GM18907 (cell line): ENCODE measurements around the gene SLC35F4.
"Not testable (repeated sequence)": the region's sequence is repeated elsewhere in the genome, so short reads cannot be mapped to it uniquely, and the experiment has no call there.

Source experiments
- ATAC-seq: cut with Tn5 transposase; IDR thresholded peaks from one replicate; pipeline ENCODE4 v1.9.1; 2021; ENCODE audit warnings: mild to moderate bottlenecking, moderate library complexity; ENCODE audit not compliant: unreplicated experiment

The SLC35F4 gene

DNA sequence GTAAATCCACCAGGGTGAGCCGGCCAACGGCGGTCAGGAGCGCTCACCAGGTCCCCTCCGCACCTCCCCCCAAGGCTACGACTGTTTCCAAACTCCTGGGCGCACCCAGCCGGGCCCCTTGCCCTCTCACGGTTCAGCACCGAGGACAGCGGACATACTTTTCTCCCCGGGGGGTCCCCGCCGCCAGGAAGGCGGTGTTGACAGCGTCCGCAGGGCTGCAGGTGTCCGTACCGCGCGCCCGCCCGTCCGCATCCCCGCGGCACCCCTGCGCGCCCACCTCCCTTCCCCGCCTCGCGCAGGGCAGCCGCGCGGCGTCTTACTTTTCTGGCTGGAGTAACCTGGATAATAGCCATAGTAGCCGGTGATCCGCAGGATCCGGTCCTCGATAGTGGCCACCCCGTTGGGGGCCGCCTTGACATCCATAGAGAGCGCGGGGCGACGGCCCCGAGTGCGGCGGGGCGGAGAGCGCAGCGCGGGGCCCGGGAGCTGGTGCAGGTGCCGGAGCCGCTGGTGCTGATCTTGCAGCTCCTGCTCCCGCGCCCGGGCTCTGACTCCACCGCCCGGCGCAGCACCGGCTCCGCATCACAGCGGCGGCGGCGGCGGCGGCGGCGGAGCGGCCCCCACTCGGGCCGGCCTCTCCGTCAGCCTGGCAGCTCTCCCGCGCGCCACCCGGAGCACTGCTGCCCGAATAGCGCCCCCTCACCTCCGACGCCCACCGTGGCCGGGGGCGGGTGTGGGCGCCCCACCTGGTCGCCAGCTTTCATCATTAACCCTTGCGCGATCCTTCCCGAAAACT is at the start of gene SLC35F4:
SLC35F4 (minus strand) TSS at position 690 of the 796 bp plus-strand sequence.
- ATAC-seq = no peak

DNA sequence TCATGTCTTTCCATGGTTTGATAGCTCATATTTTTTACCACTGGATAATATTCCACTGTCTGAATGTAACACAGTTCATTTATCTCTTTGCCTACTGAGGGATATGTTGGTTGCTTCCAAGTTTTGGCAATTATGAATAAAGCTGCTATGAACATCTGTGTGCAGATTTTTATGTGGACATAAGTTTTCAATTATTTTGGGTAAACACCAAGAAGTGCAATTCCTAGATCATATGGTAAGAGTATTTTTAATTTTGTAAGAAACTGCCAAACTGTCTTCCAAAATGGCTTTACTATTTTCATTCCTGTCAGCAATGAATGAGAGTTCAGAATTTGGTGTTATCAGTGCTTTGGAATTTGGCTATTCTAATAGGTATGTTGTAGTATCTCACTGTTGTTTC is 43.7 kb upstream of the SLC35F4 start:
- ATAC-seq = no peak

DNA sequence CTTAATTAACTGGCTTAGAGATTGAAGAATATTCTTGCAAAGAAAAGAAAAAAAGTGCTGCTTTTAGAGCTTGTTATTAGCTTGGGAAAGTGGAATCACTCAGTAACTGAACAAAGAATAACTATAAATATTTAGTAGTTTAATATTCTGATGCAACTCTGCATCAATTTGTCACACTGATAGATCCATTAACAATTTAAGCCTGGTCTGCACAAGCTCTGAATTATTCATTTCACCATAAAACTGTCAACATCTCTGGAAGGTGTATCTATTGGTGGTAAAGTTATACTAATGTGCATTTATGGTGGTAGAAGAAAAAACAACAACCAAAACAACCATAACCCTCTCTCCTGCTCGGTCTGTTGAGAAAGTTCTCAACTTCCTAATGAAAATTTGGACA is 38.1 kb upstream of the SLC35F4 start:
- ATAC-seq = no peak

DNA sequence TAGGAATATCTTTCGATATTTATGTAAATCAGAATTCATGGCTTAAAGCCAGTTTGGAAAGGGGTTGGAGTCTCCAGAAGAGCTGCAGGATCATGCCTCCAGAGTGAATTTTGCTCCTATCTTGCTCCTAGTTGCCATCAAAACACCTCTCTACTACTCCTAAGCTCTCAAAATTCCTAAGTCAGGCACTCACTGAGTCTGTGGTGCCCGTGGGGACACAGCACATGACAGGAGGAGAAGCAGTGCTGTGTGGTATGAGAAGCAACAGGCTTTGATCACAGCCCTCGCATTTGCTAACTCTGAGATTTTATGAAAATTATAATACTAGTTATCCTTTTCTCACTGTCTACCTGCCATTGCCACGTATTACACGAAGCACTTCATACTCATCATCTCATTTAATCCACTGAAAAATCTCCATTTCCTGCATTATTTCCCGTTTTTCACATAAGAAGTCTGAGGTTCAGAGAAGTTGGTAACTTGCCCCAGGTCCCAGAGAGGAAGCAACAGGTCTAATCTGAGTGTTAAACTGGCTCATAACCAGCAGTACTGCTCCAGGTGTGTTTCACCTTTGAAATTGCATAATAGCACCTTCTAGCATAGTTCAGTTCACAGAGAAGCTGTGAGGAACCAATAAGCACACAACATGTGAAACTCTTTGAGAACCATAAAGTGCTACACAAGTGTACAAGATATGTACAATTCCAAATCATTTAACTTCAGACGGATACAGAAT is 33.1 kb upstream of the SLC35F4 start:
- ATAC-seq = no peak

DNA sequence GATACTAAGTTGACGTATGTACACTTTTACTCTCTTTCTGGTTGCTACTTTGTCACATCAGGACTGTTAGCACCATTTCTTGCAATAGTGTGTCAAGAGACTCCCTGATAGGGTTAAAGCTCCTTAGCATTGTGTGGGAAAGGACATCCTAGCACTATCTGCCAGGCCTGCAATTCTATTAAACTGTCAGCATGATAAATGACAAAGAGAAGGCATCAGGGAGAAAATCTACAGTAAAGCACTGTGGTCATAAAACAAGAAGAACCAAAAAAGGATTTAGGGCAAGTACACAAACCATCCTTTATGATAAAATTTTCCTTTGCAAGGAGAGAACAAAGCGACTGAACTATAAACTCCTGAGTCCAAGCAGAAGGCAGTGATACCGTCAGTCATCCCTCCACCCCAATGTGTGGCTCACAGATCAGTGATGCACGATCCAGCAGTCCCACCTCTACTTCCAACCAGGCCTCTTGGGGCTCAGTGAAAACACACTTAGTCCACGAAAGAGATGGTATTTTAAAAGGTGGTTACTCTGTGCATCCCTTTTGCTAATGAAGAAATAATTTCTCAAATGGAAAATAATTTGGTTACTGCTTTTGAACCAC is 31.4 kb upstream of the SLC35F4 start:
- no peak for ATAC-seq

DNA sequence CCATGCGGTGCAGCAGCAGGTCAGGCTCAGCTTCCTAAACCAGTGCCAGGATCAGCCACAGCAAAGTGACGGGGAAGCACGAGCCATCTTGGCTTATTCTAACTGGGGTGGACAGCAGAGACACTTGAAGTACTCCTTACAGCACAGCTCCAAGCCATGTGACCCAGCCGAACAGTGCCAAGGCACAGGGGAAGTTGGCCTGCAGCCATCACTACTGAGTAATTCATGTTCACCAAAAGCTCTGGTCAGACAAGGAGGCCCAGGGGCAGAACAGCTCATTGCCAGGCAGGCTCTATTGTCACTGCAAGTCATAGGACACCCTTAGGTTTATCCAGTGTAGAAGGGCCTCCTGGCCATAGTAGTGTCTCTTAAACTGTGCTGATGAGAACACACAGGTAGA is 23.4 kb upstream of the SLC35F4 start:
- no peak for ATAC-seq

DNA sequence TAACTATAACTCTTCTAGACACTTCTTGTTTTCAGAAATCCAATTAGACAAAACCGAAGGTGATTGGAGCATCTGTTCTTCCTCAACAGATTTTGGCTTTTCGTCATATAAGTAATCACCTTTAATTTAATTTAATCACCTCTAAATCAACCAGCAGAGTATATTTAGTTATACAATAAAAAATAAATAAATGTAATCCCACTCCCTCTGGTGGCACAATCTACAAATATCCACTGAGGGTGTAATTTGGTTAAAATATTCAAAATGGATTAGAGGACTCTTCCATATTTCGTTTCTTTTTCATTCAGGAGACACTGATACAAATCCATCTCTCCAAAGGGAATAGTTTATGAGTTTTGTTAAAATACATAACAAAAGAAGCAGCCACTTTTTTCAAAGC is 18.3 kb upstream of the SLC35F4 start:
- ATAC-seq = no peak

DNA sequence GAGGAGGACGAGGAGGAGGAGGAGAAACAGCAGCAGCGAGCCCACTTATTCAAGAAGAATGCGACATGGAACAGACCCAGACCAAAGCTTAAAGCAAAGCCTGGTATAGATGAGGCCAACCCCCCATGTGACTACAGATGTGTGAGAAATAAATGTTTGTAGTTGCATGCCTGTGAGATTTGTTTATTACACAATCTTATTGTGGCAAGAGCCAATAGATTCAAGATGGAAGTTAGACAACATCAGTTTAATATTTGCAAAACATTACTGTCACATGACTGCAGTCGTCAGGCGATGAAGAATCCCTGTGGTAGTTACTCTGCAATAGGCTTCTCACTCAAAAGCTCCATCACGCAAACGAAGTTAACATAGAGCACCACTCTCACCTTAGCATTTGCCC is 17.2 kb upstream of the SLC35F4 start:
- ATAC-seq = no peak

DNA sequence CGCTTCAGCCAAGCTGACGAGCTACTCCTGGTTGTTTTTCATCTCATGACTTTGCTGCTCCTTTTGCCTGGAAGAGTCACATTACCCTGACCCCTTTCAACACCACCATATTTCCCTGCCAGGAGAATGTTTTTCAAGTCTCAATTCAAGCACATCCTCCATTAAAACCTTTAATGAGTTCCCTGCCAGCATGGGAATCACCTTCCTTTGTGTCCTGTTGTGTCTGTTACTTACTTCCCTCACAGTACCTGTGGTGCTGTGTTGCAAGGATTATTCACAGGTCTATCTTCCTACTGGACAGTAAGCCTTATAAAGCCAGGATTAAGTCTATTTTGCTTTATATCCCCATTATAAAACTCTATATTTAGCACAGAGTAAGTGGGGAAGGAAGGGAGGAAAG is 13.6 kb upstream of the SLC35F4 start:
- no peak for ATAC-seq

DNA sequence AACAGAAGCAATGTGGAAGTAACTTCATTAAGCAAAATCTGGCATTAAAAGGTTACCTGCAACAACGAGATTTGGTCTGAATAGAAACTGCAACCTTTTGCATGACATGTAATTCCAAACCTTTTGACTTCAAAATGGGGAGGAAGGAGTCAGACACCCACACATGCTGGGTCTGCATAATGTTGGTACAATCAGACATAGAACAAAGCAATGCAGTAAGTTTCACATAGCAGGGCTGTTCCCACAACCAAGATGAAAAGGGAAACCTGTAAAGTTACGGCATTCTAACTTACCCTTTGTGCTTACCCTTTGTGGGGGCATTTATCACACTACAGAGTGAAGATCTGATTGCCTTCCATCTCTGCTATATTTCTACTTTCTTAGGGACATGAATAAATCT is 10.1 kb upstream of the SLC35F4 start:
- no peak for ATAC-seq

DNA sequence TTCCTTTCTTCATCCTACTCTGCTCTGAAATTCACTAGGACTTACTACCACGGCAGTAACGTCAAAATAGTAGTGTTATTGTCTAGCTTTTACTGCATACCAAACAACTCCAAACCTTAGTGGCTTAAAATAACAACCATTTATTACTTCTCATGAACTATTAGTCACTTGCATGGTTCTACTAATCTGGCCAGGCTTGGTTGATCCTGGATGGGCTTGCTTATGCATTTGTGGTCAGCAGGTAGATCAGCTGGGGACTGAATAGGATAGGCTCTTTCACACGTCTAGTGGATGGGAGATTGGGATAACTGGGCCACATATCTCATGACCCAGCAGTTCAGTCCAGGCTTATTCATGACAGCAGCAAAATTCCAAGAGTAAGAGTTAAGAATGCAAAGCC is 9.4 kb upstream of the SLC35F4 start:
- no peak for ATAC-seq

DNA sequence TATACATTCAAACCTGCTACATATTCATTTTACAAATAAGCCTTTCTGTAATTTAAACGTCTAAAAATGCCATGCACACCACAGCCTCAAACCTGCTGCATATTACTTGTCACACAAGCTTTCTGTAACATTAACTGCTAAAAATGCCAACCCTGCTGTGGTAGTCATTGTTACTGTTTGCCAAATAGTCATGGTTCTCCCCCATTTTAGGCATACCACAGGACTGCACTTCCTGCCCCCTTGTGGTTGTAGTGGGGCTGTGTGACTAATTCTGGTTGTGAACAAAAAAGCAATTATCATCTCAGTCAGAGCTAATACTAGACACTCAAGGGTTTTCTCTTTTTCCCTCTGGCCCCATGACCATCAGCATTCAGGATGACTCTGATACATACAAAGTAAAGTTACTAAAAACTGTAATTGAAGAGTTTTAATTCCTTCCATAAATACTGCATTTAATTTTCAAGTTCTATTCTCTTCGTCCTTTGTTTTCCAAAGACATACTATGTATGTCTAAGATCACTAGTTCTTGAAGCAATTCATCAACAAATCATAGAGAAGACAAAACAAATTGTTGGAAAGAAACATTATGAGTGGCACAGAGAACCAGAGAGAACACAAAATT is 5.7 kb upstream of the SLC35F4 start:
- ATAC-seq = peak; percentile 92

DNA sequence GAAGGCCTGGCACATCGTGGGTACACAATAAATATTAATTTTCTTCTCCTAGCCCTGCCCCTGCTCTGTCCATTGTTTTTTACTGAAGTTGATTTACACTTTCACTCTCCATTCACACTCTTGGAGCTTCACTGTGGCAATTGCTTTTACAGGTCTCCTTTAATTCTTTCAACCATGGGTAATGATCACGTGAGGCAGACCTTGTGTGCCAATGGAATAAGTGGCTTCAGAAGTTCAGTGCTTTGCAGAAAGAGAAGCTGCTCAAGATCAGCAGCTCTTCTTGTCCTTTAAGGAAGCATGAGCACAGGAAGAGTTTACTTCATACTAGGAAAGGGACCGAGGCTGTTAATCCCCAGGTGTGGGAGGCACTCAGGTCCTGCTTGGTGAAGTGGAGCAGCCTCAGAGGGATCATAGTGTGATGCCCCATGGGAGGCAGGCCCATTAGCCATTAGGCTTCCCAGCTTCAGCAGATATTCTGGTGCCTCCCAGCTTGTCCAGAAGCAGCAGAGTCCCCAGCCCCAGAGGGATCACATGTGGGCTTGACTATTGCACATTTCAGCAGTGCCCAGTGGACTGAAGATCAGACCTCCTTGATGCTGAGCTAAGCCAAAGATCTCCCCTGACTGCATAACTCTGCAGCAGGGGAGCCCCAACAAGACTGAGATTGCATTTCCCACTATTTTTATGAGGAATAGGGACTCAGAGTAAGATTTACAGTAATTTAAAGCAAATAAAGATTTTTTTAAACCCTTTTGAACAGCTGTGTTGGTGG is 5.0 kb upstream of the SLC35F4 start:
- ATAC-seq = no peak

DNA sequence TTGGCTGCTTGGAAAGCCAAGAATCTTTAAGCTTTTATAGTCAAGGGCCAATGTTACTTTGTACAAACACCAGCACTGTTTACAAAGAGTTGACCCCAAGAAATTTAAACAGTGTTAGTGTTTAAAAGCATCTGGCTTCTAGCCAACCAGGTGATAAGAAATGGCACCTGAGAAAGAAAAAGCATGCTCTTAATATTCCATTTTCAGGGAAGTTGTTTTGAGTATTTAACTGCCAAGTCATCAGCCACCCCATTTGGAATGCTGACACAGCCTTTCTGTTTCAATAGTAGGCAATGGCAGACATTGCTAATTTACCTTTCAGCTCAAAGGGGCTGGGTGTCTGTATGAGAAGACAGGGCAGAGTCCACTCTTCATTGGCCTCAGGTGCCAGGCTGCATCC is 3.7 kb upstream of the SLC35F4 start:
- ATAC-seq = no peak

DNA sequence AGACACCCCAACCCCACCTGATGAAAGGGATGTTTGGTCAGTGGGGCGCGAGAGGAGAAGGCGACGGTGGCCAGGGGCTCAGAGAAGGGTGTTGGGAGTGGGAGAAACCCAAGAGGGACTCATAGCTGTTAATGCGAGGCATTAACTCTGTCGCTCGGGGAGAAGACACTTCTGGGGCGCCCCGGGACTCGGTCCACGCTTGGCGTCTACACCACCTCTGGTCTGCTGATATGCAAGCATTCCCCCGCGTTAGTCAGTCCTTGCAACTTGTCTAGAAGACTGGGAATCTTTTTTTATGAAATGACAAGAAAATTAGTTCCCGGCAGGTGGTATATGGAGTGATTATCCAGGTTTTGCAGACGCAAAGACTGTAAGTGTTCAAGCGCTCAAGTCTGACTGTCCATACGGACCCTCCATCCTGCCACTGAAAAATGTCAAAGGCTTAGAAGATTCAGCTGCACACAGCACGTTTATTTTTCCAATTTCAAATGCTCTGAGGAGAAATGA is 360 bp upstream of the SLC35F4 start:
- no peak for ATAC-seq

DNA sequence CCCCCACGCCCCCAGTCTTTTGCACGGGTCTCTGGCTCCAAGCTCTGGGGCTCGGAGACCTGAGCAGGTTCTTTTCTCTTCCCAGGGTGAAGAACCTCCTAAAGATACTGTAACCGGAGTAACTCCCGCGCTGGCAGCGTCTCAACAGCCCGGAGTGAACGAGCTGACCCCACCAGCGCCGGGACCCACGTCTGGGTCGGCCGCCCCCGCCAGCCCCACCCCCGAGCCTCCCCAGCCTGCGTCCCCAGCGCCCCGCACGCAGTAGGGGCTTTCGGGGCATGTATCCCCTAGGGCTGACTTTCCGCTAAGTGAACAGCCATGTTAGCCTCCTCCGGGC is 858 bp downstream of the SLC35F4 start:
- no peak for ATAC-seq

DNA sequence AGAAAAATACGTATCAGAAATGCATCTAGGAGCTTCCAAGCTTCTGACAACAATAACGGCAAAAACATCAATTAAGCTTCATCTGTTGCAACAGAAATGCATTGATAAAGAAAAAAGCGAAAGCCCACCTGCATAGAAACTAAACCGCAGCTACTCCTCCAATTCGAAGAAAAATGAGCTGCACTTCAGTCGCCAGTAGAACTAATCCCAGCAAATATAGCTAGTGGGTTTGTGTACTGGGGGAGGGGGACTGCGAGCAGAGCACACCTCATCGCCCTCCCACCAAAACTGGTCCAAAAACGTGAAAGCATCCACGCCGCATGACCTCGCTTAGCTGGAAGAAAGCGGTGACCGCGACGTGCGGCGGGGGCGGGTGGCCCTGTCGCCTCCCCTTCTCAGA is 1.2 kb downstream of the SLC35F4 start:
- ATAC-seq = no peak

DNA sequence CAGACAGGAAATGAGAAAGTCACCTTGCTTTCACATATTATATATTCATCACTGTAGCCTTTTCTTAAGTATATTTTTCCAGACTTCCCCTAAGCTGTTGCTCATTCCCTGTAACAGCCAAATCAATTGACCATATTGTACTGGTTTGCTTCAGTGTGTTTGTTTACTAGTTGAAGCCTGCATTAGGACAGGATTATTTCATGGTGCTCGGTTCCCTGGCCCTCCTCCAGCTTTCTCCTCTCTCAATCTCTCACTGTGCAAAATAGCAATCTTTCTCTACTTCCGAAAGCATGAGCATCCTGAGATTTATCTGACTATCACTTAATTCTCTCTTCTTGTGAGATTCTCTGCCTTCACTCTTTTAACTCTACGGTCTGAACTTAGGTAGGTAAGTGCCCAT is 2.4 kb downstream of the SLC35F4 start:
- ATAC-seq = no peak

DNA sequence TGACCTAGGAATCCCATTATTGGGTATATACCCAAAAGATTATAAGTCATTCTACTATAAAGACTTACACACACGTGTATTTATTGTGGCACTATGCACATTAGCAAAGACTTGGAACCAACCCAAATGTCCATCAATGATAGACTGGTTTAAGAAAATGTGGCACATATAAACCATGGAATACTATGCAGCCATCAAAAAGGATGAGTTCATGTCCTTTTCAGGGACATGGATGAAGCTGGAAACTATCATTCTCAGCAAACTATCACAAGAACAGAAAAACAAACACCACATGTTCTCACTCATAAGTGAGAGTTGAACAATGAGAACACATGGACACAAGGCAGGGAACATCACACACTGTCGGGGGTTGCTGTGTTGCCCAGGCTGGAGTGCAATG is 10.2 kb downstream of the SLC35F4 start:
- not testable (repeated sequence) for ATAC-seq

DNA sequence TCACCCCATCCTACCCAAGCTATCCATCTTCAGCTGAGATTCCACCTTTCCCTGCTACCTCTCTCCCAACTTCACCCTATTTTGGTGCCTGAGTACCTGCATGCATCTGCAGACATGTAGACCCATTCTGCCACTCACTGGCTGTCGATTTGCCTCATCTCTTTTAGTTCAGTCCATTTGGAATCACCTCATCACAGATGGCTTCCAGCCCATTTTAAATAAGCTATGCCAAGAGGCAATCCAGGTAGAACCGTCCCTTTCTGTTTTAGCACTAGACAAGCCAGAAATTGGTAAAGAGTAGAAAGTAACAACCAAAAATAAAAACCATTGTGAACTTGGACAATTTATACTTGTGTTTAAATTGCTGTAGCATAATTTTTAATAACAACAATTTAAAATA is 11.3 kb downstream of the SLC35F4 start:
- no peak for ATAC-seq

DNA sequence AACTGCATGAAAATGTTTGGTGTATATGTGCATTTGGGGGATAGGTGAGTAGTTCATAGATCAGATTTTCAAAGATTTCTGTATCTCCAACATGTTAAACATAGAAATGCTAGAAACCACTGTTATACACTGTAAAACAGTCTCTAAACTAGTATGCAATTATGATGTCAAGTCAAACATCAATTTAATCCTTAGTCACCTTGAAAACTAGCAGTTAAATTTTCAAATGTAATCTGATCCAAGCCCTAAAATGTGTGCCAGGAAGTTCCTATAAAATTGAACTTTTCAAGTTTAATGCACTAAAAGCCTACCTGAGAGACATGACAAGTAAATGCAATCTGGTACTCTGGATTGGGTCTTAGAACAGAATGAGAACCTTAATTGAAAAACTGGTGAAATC is 14.5 kb downstream of the SLC35F4 start:
- ATAC-seq = no peak
